Measurements from ENCODE around the gene DIPK1C. TPM values are rescaled to one million over a fixed set of nuclear protein-coding genes. Genes with fewer than 3 reads are reported as not detected.

Gene DIPK1C
- polyA plus RNA-seq, 1 donor (not counting 4 experiments of a cell fraction or from before 2014, with no cell fraction given): not detected

GRCh38 chr18:74492259-74492658 is 35.2 kb upstream of the DIPK1C start:
- Histone ChIP-seq H3K9ac (ENCODE audit: control insufficient read depth, extremely low read depth, insufficient read depth, low read length) (no peak overlapping the region), H4K20me1 (ENCODE audit: control insufficient read depth, extremely low read depth, insufficient read depth, low read length) (no peaks in the 10 kb centered on the region), H3K79me2 (ENCODE audit: control insufficient read depth, insufficient read depth, low read length) (peaks cover 11% of the 10 kb centered on the region), H3K4me3 (ENCODE audit: control insufficient read depth in 2 of 3, extremely low read depth in 1 of 3, insufficient read depth in 2 of 3, low read depth in 1 of 3, low read length in 3 of 3) (no peak overlapping the region), H3K4me1 (ENCODE audit: control insufficient read depth, extremely low read depth, insufficient read depth, low read length) (peaks cover 5% of the 10 kb centered on the region), H3K9me1 (ENCODE audit: control insufficient read depth, extremely low read depth, insufficient read depth, low read length) (no peaks in the 10 kb centered on the region), H3K4me2 (ENCODE audit: control insufficient read depth, extremely low read depth, insufficient read depth, low read depth, low read length) (no peak overlapping the region), H3K27me3 (ENCODE audit: control insufficient read depth, extremely low read depth, insufficient read depth, low read length) (no peaks in the 10 kb centered on the region), H3K36me3 (ENCODE audit: control insufficient read depth in 2 of 2, extremely low read depth in 1 of 2, insufficient read depth in 2 of 2, low read length in 2 of 2) (no peaks in the 10 kb centered on the region), H3K27ac (ENCODE audit: control insufficient read depth, insufficient read depth, low read length) (no peak overlapping the region), H2AFZ (ENCODE audit: control insufficient read depth, low read length) (no peak overlapping the region), H3K9me3 (ENCODE audit: control insufficient read depth, low read depth, low read length) (no peaks in the 10 kb centered on the region)
- no peak for TF ChIP-seq EZH2 (IDR thresholded peaks at IDR 0.05; ENCODE audit: low read length)
- DNase-seq (ENCODE audit: low read depth, low spot score): no peak
- no peak for FAIRE-seq
- dilution Hi-C loops (cut with MboI; ENCODE audit: extremely low pct_ligation_motif_present, low sequenced_read_pairs): no loop called here

- Histone ChIP-seq H3K4me3 (ENCODE audit: control insufficient read depth in 2 of 3, extremely low read depth in 1 of 3, insufficient read depth in 2 of 3, low read depth in 1 of 3, low read length in 3 of 3) (no peak overlapping the region), H3K27ac (ENCODE audit: control insufficient read depth, insufficient read depth, low read length) (no peak overlapping the region), H3K9me1 (ENCODE audit: control insufficient read depth, extremely low read depth, insufficient read depth, low read length) (no peaks in the 10 kb centered on the region), H3K27me3 (ENCODE audit: control insufficient read depth, extremely low read depth, insufficient read depth, low read length) (no peaks in the 10 kb centered on the region), H4K20me1 (ENCODE audit: control insufficient read depth, extremely low read depth, insufficient read depth, low read length) (no peaks in the 10 kb centered on the region), H3K9ac (ENCODE audit: control insufficient read depth, extremely low read depth, insufficient read depth, low read length) (no peak overlapping the region), H3K4me2 (ENCODE audit: control insufficient read depth, extremely low read depth, insufficient read depth, low read depth, low read length) (no peak overlapping the region), H3K36me3 (ENCODE audit: control insufficient read depth in 2 of 2, extremely low read depth in 1 of 2, insufficient read depth in 2 of 2, low read length in 2 of 2) (no peaks in the 10 kb centered on the region), H3K4me1 (ENCODE audit: control insufficient read depth, extremely low read depth, insufficient read depth, low read length) (peaks cover 3% of the 10 kb centered on the region), H2AFZ (ENCODE audit: control insufficient read depth, low read length) (no peak overlapping the region), H3K79me2 (ENCODE audit: control insufficient read depth, insufficient read depth, low read length) (no peaks in the 10 kb centered on the region), H3K9me3 (ENCODE audit: control insufficient read depth, low read depth, low read length) (no peaks in the 10 kb centered on the region)
- no peak for FAIRE-seq
- dilution Hi-C loops (cut with MboI; ENCODE audit: extremely low pct_ligation_motif_present, low sequenced_read_pairs): no loop called here
- no peak for DNase-seq (ENCODE audit: low read depth, low spot score)
- no peak for TF ChIP-seq EZH2 (IDR thresholded peaks at IDR 0.05; ENCODE audit: low read length)
- no peak for TF ChIP-seq CTCF (optimal IDR thresholded peaks at IDR 0.05 in 1 of 3, IDR thresholded peaks at IDR 0.05 in 1 of 3, conservative IDR thresholded peaks at IDR 0.05 in 1 of 3; ENCODE audit: extremely low read depth in 1 of 3, insufficient read depth in 2 of 3, low read length in 3 of 3)
Measured at GRCh38 chr18:74489676-74490075, 32.6 kb upstream of the DIPK1C start.

- H3K79me2 ChIP-seq (ENCODE audit: control insufficient read depth, insufficient read depth, low read length): no peaks in the 10 kb centered on the region
- TF ChIP-seq CTCF (optimal IDR thresholded peaks at IDR 0.05 in 1 of 3, IDR thresholded peaks at IDR 0.05 in 1 of 3, conservative IDR thresholded peaks at IDR 0.05 in 1 of 3; ENCODE audit: extremely low read depth in 1 of 3, insufficient read depth in 2 of 3, low read length in 3 of 3) (no peak), EZH2 (IDR thresholded peaks at IDR 0.05; ENCODE audit: low read length) (no peak)
- dilution Hi-C loops (cut with MboI; ENCODE audit: extremely low pct_ligation_motif_present, low sequenced_read_pairs): no loop called here
- H3K36me3 ChIP-seq (ENCODE audit: control insufficient read depth in 2 of 2, extremely low read depth in 1 of 2, insufficient read depth in 2 of 2, low read length in 2 of 2): no peaks in the 10 kb centered on the region
- no peaks in the 10 kb centered on the region for H3K9me3 ChIP-seq (ENCODE audit: control insufficient read depth, low read depth, low read length)
- H3K27ac ChIP-seq (ENCODE audit: control insufficient read depth, insufficient read depth, low read length): no peak overlapping the region
- no peak overlapping the region for H3K4me3 ChIP-seq (ENCODE audit: control insufficient read depth in 2 of 3, extremely low read depth in 1 of 3, insufficient read depth in 2 of 3, low read depth in 1 of 3, low read length in 3 of 3)
- no peak overlapping the region for H3K4me2 ChIP-seq (ENCODE audit: control insufficient read depth, extremely low read depth, insufficient read depth, low read depth, low read length)
- H3K9ac ChIP-seq (ENCODE audit: control insufficient read depth, extremely low read depth, insufficient read depth, low read length): no peak overlapping the region
- H2AFZ ChIP-seq (ENCODE audit: control insufficient read depth, low read length): no peak overlapping the region
- H3K4me1 ChIP-seq (ENCODE audit: control insufficient read depth, extremely low read depth, insufficient read depth, low read length): peaks cover 5% of the 10 kb centered on the region
- no peaks in the 10 kb centered on the region for H3K27me3 ChIP-seq (ENCODE audit: control insufficient read depth, extremely low read depth, insufficient read depth, low read length)
- no peaks in the 10 kb centered on the region for H4K20me1 ChIP-seq (ENCODE audit: control insufficient read depth, extremely low read depth, insufficient read depth, low read length)
- H3K9me1 ChIP-seq (ENCODE audit: control insufficient read depth, extremely low read depth, insufficient read depth, low read length): no peaks in the 10 kb centered on the region
- DNase-seq (ENCODE audit: low read depth, low spot score) (no peak), FAIRE-seq (no peak)
Measured at GRCh38 chr18:74488864-74489263, 31.8 kb upstream of the DIPK1C start.

Data from keratinocyte (primary cell).